ENCODE measurements around the gene ELMO1.

DNA sequence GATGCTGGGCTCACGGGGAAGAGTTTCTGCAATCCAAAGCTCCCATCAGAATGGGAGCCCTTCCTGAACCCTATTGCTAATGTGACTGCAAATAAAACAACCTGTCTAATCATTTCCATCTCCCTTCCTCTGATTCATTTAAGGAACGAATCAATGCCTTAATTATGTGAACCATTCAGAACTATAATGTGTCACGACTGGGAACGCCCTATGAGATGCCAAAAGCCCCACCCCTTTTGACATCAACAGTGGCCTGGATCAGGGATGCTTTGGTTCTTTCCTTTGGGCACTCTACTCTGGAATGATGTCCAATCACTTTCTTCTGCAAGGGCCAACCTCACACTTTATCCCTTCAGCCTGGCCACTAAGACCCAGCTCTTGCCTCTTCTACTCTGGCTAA is 528.9 kb downstream of the ELMO1 start:
- TF ChIP-seq, protein P1, sequence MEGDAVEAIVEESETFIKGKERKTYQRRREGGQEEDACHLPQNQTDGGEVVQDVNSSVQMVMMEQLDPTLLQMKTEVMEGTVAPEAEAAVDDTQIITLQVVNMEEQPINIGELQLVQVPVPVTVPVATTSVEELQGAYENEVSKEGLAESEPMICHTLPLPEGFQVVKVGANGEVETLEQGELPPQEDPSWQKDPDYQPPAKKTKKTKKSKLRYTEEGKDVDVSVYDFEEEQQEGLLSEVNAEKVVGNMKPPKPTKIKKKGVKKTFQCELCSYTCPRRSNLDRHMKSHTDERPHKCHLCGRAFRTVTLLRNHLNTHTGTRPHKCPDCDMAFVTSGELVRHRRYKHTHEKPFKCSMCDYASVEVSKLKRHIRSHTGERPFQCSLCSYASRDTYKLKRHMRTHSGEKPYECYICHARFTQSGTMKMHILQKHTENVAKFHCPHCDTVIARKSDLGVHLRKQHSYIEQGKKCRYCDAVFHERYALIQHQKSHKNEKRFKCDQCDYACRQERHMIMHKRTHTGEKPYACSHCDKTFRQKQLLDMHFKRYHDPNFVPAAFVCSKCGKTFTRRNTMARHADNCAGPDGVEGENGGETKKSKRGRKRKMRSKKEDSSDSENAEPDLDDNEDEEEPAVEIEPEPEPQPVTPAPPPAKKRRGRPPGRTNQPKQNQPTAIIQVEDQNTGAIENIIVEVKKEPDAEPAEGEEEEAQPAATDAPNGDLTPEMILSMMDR (conservative IDR thresholded peaks at IDR 0.05; ENCODE audit: low read depth, low read length): no peak
- TF ChIP-seq EZH2 (IDR thresholded peaks at IDR 0.05; ENCODE audit: borderline replicate concordance, low read depth, low read length, poor library complexity, severe bottlenecking): no peak

Data from A673 (cell line).